ENCODE data around the gene MAN2B2.
"Not testable (repeated sequence)": the region's sequence is repeated elsewhere in the genome, so short reads cannot be mapped to it uniquely, and the experiment has no call there.

MAN2B2 gene

GRCh38 chr4:6617246-6617645 is 42.3 kb downstream of the MAN2B2 start:
- no peak for DNase-seq (ENCODE audit: low read depth)

DNA sequence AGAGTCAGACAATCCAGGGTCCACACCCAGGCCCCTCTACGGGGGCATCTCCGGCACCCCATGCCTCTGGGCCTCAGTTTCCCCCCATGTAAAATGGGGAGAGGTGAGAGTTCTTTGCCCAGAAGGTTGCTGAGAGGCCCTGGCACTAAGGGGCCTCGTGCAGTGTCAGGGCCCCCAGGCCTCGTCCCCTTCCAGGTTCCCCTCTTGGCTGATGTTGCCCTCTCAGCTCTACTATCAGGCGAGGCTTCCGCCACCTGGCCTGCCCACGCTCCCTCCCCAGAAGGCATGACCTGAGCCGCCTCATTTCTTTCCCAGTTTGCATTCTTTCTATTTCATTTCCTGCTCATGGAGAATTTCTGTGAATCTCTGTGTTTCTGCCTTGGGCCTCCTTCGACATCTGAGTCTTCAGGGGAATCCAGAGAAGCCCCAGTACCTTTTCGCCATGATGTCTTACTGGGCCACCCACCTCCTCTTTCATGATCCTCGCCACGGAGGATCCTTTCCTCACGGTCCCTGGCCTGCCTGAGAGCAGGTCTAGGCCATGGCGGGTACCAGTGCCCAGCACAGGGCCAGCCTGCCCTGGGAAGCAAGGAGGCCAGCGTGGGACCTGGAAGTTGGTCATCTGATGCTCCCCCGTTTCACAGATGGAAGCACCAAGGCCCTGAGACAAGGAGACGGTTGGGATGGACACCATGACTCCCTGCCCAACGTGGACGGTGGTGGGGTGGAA is 43.6 kb downstream of the MAN2B2 start:
- DNase-seq (ENCODE audit: low read depth): no peak

DNA sequence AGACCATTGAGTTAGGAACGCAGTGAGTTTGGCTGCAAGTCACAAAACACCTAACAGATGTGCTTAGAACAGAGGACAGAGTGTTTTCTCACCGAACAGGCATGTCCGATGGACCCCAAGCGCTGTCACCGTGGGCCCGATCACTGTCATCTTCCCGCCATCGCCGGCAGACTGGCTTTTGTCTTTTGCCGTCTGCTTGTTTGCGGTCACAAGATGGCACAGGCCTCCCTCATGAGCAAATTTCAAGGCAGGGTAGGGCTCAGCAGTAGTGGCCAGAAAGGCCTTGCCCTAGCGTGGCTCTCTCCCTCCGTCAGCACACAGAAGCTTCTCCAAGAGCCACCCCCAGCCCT is 44.1 kb downstream of the MAN2B2 start:
- DNase-seq (ENCODE audit: low read depth): no peak

- no peak for DNase-seq (ENCODE audit: low read depth)
Measured at GRCh38 chr4:6619466-6620255, 44.7 kb downstream of the MAN2B2 start.

DNA sequence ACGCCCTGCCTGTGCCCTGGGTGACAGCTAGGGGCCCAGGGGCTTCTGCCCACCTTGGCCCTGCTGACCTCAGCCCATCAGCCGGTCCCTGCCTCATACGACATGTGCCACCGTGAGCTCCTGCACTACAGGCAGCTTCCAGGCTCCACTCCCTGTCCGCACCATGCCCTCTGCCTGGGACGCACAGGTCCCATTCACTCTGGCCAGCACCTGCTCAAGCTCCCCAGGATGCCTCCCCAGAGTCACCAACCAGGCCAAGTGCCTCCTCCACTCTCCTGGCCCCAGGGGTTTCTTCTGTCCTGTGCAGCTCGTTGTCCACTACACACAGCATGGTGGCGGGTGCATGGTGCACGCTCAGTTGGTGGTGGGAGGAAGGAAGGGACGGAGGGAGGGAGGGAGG is 45.3 kb downstream of the MAN2B2 start:
- no peak for DNase-seq (ENCODE audit: low read depth)

GRCh38 chr4:6620891-6621555 is 46.0 kb downstream of the MAN2B2 start:
- no peak for DNase-seq (ENCODE audit: low read depth)

DNA sequence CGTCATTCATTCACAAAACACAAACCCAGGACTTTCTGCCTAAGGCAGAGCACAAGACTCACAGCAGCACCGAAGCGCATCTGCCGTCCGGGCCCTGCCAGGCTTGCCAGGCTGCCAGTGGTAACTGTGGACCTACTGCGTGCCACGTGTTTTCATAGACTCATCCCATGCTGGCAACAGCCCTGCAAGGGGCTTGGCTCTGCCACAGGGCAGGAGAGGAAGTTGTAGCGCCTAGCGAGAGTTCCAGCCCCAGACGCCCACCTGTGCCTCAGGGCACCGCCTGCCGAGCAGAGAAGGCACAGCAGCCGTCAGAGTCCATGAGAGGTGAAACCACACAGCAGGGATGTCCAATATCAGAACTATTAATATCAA is 46.6 kb downstream of the MAN2B2 start:
- no peak for DNase-seq (ENCODE audit: low read depth)

GRCh38 chr4:6622744-6623143 is 47.8 kb downstream of the MAN2B2 start:
- DNase-seq (ENCODE audit: low read depth): no peak

DNA sequence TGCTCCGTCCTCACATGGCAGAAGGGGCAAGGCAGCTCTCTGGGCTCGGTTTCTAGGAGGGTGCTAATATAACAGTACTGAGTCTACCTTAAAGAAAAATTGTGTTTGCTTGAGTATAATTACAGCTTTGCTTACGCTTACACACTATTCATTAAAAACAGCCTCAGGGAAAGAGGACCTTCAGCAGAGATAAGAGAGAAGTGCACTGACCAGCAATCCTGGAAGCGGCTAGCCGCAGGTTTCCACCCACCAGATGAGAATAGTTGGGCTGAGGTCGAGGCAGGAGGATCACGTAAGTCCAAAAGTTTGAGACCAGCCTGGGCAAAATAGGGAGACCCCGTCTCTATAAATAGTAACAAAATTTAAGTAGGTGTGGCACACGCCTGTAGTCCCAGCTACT is 50.3 kb downstream of the MAN2B2 start:
- DNase-seq (ENCODE audit: low read depth): no peak

- no peak for DNase-seq (ENCODE audit: low read depth)
Measured at GRCh38 chr4:6626066-6626465, 51.1 kb downstream of the MAN2B2 start.

- DNase-seq (ENCODE audit: low read depth): no peak
Measured at GRCh38 chr4:6627832-6628231, 52.8 kb downstream of the MAN2B2 start.

- not testable (repeated sequence) for DNase-seq (ENCODE audit: low read depth)
Measured at GRCh38 chr4:6628484-6628883, 53.5 kb downstream of the MAN2B2 start.

GRCh38 chr4:6632125-6632524 is 57.1 kb downstream of the MAN2B2 start:
- no peak for DNase-seq (ENCODE audit: low read depth)

GRCh38 chr4:6633091-6633906 is 58.3 kb downstream of the MAN2B2 start:
- DNase-seq (ENCODE audit: low read depth): no peak

- no peak for DNase-seq (ENCODE audit: low read depth)
Measured at GRCh38 chr4:6634746-6635145, 59.8 kb downstream of the MAN2B2 start.

- no peak for DNase-seq (ENCODE audit: low read depth)
Measured at GRCh38 chr4:6639137-6639680, 64.2 kb downstream of the MAN2B2 start.

DNA sequence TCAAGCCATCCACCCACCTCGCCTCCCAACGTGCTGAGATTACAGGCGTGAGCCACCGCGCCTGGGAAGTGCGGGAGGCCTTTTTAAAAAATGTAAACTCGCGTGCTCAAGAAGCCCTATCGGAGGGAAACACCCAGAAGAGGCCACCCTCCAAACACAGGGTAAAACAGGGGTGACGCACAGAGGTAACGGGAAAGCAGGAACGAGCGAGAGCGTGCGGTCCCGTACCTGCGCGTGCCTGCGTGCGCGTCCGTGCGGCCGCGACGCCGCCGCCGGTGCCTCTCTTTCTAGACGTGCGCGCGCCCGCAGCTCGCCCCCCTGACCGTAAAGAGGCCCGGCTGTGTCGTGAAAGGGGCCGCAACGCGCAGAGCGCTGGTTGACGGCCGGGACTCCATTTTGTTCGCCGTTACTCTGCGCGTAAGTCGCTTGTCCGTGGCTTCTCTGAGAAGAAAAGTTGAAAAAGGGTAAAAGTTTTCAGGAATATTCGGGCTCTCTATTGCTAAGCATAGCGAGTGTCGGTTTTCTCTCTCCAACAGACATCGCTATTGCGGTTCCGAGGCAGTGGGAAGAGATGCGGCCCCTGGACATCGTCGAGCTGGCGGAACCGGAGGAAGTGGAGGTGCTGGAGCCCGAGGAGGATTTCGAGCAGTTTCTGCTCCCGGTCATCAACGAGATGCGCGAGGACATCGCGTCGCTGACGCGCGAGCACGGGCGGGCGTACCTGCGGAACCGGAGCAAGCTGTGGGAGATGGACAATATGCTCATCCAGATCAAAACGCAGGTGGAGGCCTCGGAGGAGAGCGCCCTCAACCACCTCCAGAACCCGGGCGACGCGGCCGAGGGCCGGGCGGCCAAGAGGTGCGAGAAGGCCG is 65.5 kb downstream of the MAN2B2 start, which contains the start of gene MRFAP1:
MRFAP1 (plus strand) TSS at position 394 of the 872 bp plus-strand sequence; CDS start at position 572, 178 bp downstream.
- DNase-seq (ENCODE audit: low read depth): peak; percentile 93

DNA sequence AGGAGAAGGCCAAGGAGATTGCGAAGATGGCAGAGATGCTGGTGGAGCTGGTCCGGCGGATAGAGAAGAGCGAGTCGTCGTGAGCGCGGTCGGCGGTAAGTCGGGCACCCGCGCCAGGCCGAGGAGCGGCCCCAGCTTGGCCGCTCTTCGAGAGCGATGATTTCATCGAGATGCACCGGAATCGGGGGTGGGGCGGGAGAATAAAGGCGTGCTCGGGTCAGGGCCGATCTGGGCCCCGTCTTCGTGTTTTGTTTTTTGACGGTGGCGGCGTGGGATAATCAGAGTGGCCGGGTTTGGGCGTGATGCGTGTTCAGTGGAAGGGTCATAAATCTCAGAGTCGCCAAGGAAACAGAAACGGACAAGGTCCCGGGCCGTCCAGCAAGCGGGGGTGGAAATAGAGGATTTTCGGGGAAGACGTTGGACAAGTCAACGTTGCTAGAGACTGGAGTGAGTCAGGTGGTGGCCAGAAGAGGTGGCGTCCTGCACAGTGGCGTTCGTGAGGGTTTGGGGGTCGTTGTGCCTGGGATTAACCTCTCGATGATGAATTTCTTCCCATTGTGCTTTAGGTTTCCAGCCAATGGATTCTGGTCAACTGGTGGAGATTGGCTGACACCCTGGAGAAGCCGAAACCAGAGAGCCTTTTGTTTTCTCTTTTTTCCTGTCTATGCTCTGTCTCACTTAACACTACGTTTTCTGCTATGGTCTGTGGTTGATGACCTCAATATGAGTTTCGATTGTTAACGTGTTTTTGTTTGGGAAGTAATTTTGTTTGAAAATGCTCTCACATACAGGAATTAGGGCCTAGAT is 66.4 kb downstream of the MAN2B2 start:
- DNase-seq (ENCODE audit: low read depth): peak; percentile 23

DNA sequence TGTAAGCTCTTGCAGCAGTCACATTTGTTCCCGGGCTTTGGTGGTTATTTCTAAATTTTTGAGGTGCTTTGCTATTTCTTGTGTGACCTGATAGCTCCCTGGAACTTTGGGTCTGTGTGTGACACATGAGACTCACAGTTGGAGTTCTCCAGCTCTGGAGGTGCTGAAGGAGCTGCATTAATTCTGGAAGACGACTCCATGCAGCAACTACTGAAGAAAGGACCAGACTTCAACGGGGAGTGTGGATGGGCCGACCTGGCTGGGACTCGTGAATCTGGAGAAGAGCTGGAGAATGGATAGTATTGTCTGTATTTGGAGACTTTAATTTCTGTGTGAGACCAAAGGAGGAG is 67.0 kb downstream of the MAN2B2 start:
- no peak for DNase-seq (ENCODE audit: low read depth)
